Neuron (in vitro differentiated cells): Measurements from ENCODE around the gene MME.
"Not testable (repeated sequence)": the region's sequence is repeated elsewhere in the genome, so short reads cannot be mapped to it uniquely, and the experiment has no call there.

ENCODE experiments used
- H2AFZ ChIP-seq: one replicate; pipeline ENCODE4 v1.6.1; 2013; ENCODE audit warnings: low read depth, mild to moderate bottlenecking, inconsistent platforms, low read length, moderate library complexity
- H3K27me3 ChIP-seq: one replicate; pipeline ENCODE4 v1.6.1; 2013; ENCODE audit warnings: low read length; ENCODE audit not compliant: insufficient read depth
- H3K36me3 ChIP-seq: one replicate; pipeline ENCODE4 v1.6.1; 2013; ENCODE audit warnings: low read length; ENCODE audit not compliant: insufficient read depth
- H3K4me1 ChIP-seq: one replicate; pipeline ENCODE4 v1.6.1; 2013; ENCODE audit warnings: low read length; ENCODE audit not compliant: insufficient read depth
- H3K4me3 ChIP-seq: 2 replicates; pipeline ENCODE4 v1.5.1; 2013; ENCODE audit warnings: mild to moderate bottlenecking, low read length, moderate library complexity
- H3K9me3 ChIP-seq: one replicate; pipeline ENCODE4 v1.6.1; 2013; ENCODE audit warnings: low read length

Gene MME

DNA sequence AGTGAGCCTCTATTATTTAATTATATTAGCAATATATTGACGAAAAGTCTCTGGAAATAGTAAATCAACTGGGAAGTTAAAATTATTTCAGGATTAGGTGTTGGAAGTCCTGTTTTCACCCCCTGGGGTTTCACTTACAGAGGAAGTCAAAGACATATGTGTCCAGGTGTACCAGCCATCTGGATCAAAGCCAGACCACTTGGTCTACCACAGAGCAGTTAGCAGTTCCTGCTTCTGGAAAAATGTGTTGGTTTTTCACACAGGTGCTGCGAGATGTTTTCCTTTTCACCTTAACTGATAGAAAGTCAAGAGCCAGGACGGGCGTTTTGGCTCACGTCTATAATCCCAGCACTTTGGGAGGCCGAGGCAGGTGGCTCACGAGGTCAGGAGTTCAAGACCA, 13.1 kb downstream of the MME start:
- H2AFZ ChIP-seq: no peak overlapping the region
- H3K36me3 ChIP-seq: no peaks in the 10 kb centered on the region
- no peaks in the 10 kb centered on the region for H3K27me3 ChIP-seq
- no peaks in the 10 kb centered on the region for H3K4me1 ChIP-seq
- H3K9me3 ChIP-seq: no peaks in the 10 kb centered on the region
- H3K4me3 ChIP-seq: no peak overlapping the region

DNA sequence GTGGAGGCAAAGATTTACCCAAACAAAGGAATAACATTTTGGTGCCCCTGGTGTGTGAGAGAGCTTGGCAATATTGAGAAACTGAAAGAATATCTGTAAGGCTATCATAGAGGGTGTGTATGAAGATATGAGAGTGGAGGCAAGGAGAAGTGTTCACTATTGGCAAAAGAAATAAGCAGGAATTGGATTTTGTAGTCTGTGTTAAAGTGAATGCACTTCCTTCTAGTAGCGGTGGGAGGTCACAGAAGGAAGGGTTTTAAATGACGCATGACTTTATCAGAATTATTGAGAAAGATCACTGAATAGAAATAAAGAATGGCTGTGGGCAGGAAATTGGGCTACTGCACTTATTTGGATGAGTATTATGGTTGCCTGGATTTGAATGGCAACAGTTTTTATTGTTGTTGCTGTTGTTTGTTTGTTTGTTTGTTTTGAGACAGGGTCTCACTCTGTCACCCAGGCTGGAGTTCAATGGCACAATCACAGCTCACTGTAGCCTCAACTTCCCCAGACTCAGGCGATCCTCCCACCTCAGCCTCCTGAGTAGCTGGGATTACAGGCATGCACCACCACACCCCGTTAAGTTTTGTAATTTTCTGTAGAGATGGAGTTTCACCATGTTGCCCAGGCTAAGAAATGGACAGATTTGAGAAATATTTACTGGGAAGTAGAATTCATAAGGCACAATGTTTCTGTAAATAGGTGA, 16.3 kb downstream of the MME start:
- Histone ChIP-seq H3K4me1 (no peaks in the 10 kb centered on the region), H3K27me3 (no peaks in the 10 kb centered on the region), H3K36me3 (no peaks in the 10 kb centered on the region), H3K9me3 (no peaks in the 10 kb centered on the region), H2AFZ (no peak overlapping the region), H3K4me3 (no peak overlapping the region)

DNA sequence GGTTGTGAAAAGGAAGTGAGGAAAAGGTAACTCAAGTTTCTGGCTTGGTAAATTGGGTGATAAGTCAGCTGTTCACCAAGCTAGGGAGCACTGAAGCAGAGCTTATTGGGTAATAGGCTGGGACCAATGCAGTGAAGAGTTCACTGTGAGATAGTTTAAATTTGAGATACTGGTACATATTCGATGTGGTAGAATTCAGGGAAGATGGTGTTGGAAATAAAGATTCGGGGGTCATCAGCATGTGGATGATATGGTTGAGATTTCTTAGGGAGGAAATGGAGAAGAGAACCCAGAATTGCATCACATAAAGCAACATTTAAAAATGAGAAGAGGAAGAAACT, 16.9 kb downstream of the MME start:
- Histone ChIP-seq H2AFZ (no peak overlapping the region), H3K27me3 (no peaks in the 10 kb centered on the region), H3K36me3 (no peaks in the 10 kb centered on the region), H3K4me1 (no peaks in the 10 kb centered on the region), H3K4me3 (no peak overlapping the region), H3K9me3 (no peaks in the 10 kb centered on the region)

DNA sequence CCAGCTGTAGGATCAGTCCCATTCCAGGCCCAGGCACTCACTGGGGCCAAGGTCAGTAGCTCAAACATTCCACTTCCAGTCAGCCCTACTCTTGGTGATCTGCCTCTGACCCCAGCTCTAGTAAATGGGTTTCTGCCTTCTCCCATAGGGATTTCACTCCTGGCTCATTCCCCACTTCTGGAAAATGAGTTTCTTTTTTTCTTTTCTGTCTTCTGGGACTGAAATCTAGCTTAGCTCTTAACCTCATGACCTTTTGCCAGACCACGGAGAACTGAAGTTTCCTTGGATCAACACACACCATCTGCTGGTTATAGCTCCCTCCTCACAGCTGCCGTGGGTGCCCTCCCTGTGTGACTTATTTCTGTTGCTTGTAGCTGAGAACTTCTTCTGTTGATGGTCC, 21.3 kb downstream of the MME start:
- no peaks in the 10 kb centered on the region for H3K36me3 ChIP-seq

DNA sequence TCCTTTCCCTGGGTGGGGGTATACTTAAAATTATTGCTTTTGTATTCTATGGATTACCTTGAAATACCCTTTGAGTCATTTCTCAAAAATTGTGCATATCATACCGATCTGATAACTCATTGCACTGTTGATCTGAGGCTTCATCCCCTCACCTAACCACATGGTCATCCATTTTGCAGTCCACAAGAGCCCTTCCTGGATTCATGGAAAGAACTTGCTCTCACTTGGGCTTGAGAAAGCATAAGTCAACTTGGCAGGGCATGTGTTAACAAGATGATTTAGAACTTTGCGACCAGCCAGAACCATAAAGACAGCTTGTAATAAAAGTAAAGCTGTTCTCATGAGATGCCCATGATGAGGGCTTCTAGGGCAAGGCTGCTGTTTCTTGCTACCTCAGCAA, 22.2 kb downstream of the MME start:
- H3K36me3 ChIP-seq: no peaks in the 10 kb centered on the region

More for the DNA sequence above, 21.3 kb downstream of the MME start:
- Histone ChIP-seq H3K27me3 (peaks cover 2% of the 10 kb centered on the region), H3K4me3 (no peak overlapping the region), H2AFZ (no peak overlapping the region), H3K9me3 (no peaks in the 10 kb centered on the region), H3K4me1 (no peaks in the 10 kb centered on the region)

DNA sequence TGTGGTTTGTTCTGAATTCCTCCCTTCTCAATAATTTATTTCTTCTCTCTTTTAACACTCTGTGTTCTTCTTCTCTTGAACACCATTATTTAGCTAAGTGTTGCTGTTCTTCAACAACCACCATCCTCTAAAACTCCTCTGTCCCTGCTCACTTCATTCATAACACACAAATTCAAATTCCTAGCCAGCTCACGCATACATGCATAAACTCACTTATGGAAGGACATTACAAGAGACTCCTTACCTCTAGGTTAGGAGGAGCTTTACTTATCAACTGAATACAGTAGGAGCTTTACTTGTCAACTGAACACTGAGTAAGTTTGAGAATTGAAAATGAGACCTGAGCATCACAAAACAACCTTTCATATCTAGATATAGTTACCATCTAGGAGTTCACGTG, 23.6 kb downstream of the MME start:
- no peaks in the 10 kb centered on the region for H3K4me1 ChIP-seq
- H3K9me3 ChIP-seq: no peaks in the 10 kb centered on the region
- peaks cover 2% of the 10 kb centered on the region for H3K27me3 ChIP-seq
- H3K36me3 ChIP-seq: no peaks in the 10 kb centered on the region
- no peak overlapping the region for H2AFZ ChIP-seq
- H3K4me3 ChIP-seq: no peak overlapping the region

More for the DNA sequence above, 22.2 kb downstream of the MME start:
- H3K27me3 ChIP-seq: peaks cover 2% of the 10 kb centered on the region
- no peak overlapping the region for H2AFZ ChIP-seq
- H3K4me1 ChIP-seq: no peaks in the 10 kb centered on the region
- H3K4me3 ChIP-seq: no peak overlapping the region
- no peaks in the 10 kb centered on the region for H3K9me3 ChIP-seq

DNA sequence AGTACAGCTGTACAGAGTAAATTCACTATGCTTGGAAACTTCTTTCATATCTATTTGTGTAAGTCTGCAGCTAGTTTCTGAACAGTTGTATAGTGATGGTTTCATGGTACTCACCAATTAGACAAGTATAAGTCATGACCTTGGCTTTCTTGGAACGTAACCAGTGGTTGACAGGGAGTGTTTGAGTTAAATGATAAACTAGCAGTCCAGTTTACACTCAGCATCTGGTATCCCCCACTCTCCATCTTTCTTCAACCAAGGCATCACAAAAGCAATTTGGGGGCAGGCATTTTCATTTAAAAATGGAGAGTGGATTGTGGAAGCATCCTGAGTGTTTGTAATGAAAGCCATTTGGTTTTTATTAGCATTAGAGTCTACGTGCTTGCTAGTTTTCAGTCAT, 26.0 kb downstream of the MME start:
- peaks cover 2% of the 10 kb centered on the region for H3K27me3 ChIP-seq
- H2AFZ ChIP-seq: no peak overlapping the region
- no peaks in the 10 kb centered on the region for H3K4me1 ChIP-seq
- H3K36me3 ChIP-seq: no peaks in the 10 kb centered on the region
- H3K9me3 ChIP-seq: no peaks in the 10 kb centered on the region
- H3K4me3 ChIP-seq: no peak overlapping the region

DNA sequence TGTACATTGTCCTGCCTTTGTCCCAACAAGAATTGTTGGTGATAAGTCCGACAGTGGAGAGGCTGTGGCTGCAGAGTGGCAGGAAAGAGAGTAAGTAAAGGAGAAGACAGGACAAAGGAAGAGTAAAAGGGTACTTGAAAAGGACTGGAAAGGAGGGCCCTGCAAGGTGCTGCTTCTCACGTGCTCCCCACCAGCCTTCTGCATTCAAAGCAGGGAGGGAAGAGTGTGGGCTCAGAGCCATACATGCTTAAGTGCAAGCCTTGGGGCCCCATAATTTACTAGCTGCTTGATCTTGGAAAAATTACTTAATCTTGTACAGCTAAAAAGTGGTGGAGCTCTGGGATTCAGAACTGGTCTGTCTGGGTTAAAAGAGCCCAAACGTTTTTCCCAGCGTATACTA, 29.9 kb downstream of the MME start:
- no peaks in the 10 kb centered on the region for H3K36me3 ChIP-seq
- no peaks in the 10 kb centered on the region for H3K9me3 ChIP-seq
- H3K4me3 ChIP-seq: no peak overlapping the region
- H2AFZ ChIP-seq: no peak overlapping the region
- H3K4me1 ChIP-seq: no peaks in the 10 kb centered on the region
- H3K27me3 ChIP-seq: no peaks in the 10 kb centered on the region

DNA sequence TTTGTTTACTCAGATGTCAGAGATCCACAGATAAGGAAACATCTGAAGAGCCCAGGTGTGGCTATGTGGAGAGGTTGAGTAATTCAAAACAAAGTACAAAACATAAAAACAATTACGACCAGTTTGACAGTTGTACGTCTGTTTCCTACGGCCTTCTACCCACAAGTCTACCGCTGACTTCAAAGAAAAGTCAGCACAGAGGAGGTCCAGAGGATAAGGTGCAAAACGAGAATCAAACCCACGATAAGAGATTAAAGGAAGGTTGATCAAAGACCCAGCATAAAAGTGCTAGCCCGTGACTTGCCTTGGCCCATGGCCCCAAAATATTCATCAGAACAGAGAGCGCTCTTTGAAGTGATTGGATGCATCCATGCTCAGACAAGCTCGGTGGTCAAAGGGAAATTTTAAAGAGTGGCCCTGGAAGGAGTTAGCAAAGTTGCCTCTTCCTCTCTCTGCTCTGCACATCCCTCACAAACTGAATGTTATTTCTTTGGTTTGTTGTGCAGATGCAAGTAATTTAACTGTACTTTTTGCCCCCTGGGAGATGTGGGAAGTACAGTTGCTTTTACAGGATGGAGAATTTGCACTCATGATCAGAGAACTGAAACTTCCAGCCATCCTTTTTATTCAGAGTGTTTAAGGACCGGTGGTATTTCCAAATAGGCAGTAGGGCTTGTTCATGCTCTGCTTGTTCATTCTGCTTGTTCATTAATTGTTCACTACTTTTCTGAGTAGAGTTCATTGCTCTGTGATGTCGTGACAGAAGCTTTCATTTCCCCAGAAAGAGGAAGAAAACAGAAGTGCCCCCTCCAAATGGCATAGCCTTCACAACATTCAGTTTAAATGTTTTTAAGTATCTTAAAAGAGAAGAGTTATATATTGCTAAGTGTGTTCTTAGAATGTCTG, 31.1 kb downstream of the MME start:
- Histone ChIP-seq H3K4me3 (no peak overlapping the region), H3K27me3 (no peaks in the 10 kb centered on the region), H3K4me1 (no peaks in the 10 kb centered on the region), H3K36me3 (no peaks in the 10 kb centered on the region), H3K9me3 (no peaks in the 10 kb centered on the region), H2AFZ (no peak overlapping the region)

DNA sequence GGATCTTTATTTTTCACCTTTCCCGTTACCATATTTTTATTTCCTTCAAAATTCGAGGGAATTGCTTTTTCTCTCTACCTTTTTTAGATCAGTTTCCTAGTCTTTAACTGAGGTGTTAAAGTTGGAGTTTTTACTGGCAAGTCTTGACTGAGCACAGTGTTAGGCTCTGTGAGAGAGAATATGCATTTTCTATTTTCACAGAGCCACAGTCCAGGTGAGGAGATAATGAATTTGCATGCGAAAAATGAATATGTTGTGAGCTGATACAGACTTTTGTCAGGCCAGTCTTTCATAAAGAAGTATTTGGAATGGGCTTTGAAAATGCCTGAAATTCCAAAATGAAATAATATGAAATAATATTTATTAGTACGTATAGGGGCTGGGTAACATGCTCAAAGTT, 31.9 kb downstream of the MME start:
- Histone ChIP-seq H3K9me3 (no peaks in the 10 kb centered on the region), H3K4me3 (no peak overlapping the region), H3K27me3 (no peaks in the 10 kb centered on the region), H2AFZ (no peak overlapping the region), H3K36me3 (no peaks in the 10 kb centered on the region), H3K4me1 (no peaks in the 10 kb centered on the region)

DNA sequence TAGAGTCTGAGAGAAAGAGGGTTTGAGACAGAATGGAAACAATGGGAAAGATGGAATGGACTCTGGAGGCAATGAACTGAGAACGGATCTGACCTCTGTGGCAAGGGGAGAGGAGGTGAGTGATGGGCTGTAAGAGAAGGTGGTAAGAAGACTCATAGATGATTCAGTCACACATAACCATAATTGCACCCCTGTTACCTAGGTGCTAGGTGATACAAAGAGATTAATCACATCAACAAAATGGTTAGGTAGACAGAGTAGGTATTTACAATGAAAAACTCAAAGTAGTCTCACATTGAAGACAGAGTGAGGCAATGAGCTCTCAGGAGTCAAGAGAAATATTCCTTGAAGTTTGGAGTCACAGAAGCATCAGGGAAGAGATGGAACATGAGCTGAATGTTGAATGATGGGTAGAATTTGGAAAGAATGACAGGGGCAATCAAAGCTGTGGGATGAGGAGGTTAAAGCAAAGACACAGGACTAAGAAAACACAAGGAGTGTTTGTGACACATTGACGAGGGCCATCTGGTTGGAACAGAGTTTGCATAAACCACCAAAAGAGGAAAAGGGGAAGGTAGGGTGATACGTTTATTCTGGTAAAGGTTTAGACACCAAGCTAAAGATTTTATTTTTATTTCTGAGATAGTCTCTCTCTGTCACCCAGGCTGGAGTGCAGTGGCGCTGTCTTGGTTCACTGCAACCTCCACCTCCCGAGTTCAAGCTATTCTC, 32.7 kb downstream of the MME start:
- no peaks in the 10 kb centered on the region for H3K36me3 ChIP-seq
- no peaks in the 10 kb centered on the region for H3K9me3 ChIP-seq
- H3K4me1 ChIP-seq: no peaks in the 10 kb centered on the region
- no peak overlapping the region for H3K4me3 ChIP-seq
- no peaks in the 10 kb centered on the region for H3K27me3 ChIP-seq
- no peak overlapping the region for H2AFZ ChIP-seq

DNA sequence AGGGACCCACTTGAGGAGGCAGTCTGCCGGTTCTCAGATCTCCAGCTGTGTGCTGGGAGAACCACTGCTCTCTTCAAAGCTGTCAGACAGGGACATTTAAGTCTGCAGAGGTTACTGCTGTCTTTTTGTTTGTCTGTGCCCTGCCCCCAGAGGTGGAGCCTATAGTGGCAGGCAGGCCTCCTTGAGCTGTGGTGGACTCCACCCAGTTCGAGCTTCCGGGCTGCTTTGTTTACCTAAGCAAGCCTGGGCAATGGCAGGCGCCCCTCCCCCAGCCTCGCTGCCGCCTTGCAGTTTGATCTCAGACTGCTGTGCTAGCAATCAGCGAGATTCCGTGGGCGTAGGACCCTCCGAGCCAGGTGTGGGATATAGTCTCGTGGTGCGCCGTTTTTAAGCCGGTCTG, 44.6 kb downstream of the MME start:
- H3K36me3 ChIP-seq, H2AFZ ChIP-seq, H3K27me3 ChIP-seq, H3K4me1 ChIP-seq, H3K4me3 ChIP-seq, H3K9me3 ChIP-seq: not testable (repeated sequence)

DNA sequence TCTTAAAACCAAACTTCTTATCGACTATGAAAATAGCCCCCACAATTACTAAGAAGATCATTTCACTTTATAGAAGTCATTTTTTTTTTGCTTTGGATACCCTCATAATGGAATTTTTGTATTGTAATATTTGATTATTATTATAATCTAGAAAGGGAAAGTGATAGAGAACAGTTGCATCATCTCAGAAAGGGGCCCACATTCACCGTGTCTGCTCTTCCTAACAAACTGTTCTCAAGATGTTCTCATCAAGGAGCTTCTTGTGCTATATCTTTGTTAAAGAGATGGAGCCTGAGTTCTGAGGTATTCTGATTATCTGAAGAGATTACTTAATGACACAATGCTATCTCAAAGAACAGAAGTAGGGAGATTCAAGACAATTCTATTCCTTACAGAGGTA, 49.3 kb downstream of the MME start:
- Histone ChIP-seq H3K4me3 (no peak overlapping the region), H2AFZ (no peak overlapping the region), H3K36me3 (no peaks in the 10 kb centered on the region), H3K9me3 (no peaks in the 10 kb centered on the region), H3K27me3 (no peaks in the 10 kb centered on the region), H3K4me1 (no peaks in the 10 kb centered on the region)
